Activated T-cell treated with anti-CD3 and anti-CD28 coated beads, Interleukin-2, amount 50 U/mL, for 24 hours (primary cell): ENCODE data around the gene MGAT1.

Experiments
- DNase-seq: peaks from one replicate; pipeline ENCODE4 v3.0.0-alpha.2; 2020
- H3K27ac Mint-ChIP-seq: 2 replicates; pipeline ENCODE4 v1.8.0; 2020; ENCODE audit warnings: mild to moderate bottlenecking, mixed read lengths
- H3K27me3 Mint-ChIP-seq: 2 replicates; pipeline ENCODE4 v1.8.0; 2020; ENCODE audit warnings: mixed read lengths
- H3K36me3 Mint-ChIP-seq: 2 replicates; pipeline ENCODE4 v1.8.0; 2020; ENCODE audit warnings: low read depth, mixed read lengths
- H3K4me1 Mint-ChIP-seq: 2 replicates; pipeline ENCODE4 v1.8.0; 2020; ENCODE audit warnings: low read depth, mixed read lengths
- H3K4me3 Mint-ChIP-seq: 2 replicates; pipeline ENCODE4 v1.8.0; 2020; ENCODE audit warnings: mild to moderate bottlenecking, moderate library complexity, mixed read lengths
- H3K9me3 Mint-ChIP-seq: 2 replicates; pipeline ENCODE4 v1.8.0; 2020; ENCODE audit warnings: mixed read lengths

Gene MGAT1

GRCh38 chr5:180802325-180803180 lies at the start of gene MGAT1:
Gene MGAT1 (minus strand): TSS chr5:180802806. CDS start chr5:180792971, 9,835 bp downstream.
- no peaks in the 10 kb centered on the region for H3K27me3 Mint-ChIP-seq
- no peaks in the 10 kb centered on the region for H3K9me3 Mint-ChIP-seq
- H3K27ac Mint-ChIP-seq: peak within 1 kb of the TSS; percentile 100
- peak within 1 kb of the TSS; percentile 90 for H3K4me3 Mint-ChIP-seq
- H3K4me1 Mint-ChIP-seq: peaks cover 81% of the 10 kb centered on the region
- DNase-seq: peak; percentile 89
- H3K36me3 Mint-ChIP-seq: peaks cover 81% of the 10 kb centered on the region

GRCh38 chr5:180850434-180851078 lies 48.0 kb upstream of the MGAT1 start:
- no peak overlapping the region for H3K4me3 Mint-ChIP-seq
- no peak for DNase-seq
- H3K36me3 Mint-ChIP-seq: peaks cover 99% of the 10 kb centered on the region
- peaks cover 12% of the 10 kb centered on the region for H3K4me1 Mint-ChIP-seq
- H3K27me3 Mint-ChIP-seq: no peaks in the 10 kb centered on the region
- peaks cover 33% of the 10 kb centered on the region for H3K9me3 Mint-ChIP-seq
- H3K27ac Mint-ChIP-seq: no peak overlapping the region

DNA sequence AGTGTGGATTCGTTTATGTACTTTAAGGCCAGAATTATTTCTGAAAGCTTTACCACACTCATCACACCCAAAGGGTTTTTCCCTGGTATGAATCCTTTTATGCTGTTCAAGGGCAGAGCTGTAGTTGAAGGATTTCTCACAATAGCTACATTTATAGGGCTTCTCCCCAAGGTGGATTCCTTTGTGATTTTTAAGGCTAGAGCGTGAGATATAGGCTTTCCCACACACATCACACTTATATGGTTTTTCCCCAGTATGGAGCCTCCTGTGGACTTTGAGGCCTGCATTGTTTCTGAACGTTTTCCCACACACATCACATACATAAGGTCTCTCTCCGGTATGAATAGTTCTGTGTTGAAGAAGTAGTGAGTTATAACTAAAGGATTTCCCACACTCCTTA lies 47.2 kb upstream of the MGAT1 start:
- Mint-ChIP-seq H3K4me3 (no peak overlapping the region), H3K27me3 (no peaks in the 10 kb centered on the region), H3K27ac (no peak overlapping the region), H3K9me3 (peaks cover 33% of the 10 kb centered on the region), H3K36me3 (peaks cover 94% of the 10 kb centered on the region), H3K4me1 (peaks cover 8% of the 10 kb centered on the region)
- DNase-seq: no peak

DNA sequence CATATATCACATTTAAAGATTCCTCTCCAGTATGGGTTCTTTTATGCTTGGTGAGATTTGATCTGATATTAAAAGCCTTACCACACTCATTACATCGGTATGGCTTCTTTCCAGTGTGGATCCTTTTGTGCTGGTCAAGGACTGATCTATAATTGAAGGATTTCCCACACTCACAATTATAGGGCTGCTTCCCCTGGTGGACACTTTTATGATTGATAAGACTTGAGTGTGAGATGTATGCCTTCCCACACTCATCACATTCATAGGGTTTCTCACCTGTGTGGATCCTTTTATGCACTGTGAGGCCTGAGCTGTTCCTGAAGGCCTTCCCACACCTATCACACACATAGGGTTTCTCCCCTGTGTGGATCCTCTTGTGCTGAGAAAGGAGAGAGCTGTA lies 46.3 kb upstream of the MGAT1 start:
- no peak overlapping the region for H3K27ac Mint-ChIP-seq
- peaks cover 33% of the 10 kb centered on the region for H3K9me3 Mint-ChIP-seq
- peaks cover 85% of the 10 kb centered on the region for H3K36me3 Mint-ChIP-seq
- H3K4me3 Mint-ChIP-seq: no peak overlapping the region
- DNase-seq: no peak
- H3K27me3 Mint-ChIP-seq: no peaks in the 10 kb centered on the region
- H3K4me1 Mint-ChIP-seq: peaks cover 8% of the 10 kb centered on the region

DNA sequence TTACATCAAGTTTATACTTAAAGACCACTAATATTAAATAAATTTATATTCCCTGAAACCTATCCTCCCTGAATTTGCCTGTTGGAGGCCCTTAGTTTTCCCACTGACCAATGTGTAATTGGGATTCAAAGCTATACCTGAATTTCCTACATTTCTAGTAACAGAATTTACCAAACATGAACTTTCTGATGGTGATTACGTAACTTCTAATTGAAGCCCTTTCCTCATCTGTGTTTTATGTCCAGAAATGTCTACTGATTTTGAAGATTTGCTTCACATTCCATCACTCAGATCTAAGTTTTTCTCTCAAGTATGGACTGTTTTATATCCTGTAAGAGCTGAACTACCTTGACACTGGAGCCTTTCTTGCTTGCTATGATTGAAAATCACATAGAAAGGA lies 45.7 kb upstream of the MGAT1 start:
- Mint-ChIP-seq H3K4me1 (peaks cover 8% of the 10 kb centered on the region), H3K27me3 (no peaks in the 10 kb centered on the region), H3K4me3 (no peak overlapping the region), H3K27ac (no peak overlapping the region), H3K36me3 (peaks cover 79% of the 10 kb centered on the region), H3K9me3 (peaks cover 33% of the 10 kb centered on the region)
- DNase-seq: no peak

DNA sequence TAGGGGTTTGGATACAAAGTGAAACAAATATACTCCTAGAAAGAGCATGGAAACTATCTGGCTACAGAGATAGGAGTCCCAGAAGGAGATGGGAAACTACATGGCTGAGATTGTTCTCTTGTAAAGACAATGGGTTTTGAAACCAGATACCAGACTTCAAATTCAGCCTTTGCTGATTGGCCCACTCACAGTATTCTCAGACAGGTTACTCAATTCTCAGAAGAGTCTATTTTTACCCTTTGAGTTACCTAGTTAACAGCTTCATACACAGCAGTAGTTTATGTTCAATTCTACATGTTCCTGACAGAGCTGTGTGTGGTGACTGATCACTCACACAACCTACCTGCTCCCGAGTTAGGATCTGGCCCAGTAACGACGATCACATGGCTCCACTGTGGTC lies 44.4 kb upstream of the MGAT1 start:
- peaks cover 72% of the 10 kb centered on the region for H3K36me3 Mint-ChIP-seq
- no peaks in the 10 kb centered on the region for H3K27me3 Mint-ChIP-seq
- H3K9me3 Mint-ChIP-seq: peaks cover 34% of the 10 kb centered on the region
- H3K4me3 Mint-ChIP-seq: no peak overlapping the region
- DNase-seq: no peak
- H3K4me1 Mint-ChIP-seq: no peaks in the 10 kb centered on the region
- H3K27ac Mint-ChIP-seq: no peak overlapping the region

DNA sequence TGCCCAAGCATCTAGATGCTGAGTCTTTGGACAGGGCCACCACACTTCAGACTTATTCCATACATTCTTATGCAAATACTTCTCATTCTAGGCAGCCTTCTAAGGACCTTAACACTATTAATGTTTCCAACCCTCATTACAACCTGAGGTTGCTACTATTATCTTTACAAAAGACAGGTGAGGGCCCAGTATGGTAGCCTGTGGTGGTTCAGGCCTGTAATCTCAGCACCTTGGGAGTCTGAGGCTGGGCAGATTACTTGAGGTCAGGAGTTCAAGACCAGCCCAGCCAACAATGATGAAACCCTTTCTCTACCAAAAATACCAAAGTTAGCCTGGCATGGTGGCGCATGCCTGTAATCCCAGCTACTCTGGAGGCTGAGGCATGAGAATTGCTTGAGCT lies 42.3 kb upstream of the MGAT1 start:
- Mint-ChIP-seq H3K36me3 (peaks cover 52% of the 10 kb centered on the region), H3K9me3 (peaks cover 19% of the 10 kb centered on the region), H3K27me3 (no peaks in the 10 kb centered on the region), H3K27ac (no peak overlapping the region), H3K4me1 (no peaks in the 10 kb centered on the region), H3K4me3 (no peak overlapping the region)
- no peak for DNase-seq

DNA sequence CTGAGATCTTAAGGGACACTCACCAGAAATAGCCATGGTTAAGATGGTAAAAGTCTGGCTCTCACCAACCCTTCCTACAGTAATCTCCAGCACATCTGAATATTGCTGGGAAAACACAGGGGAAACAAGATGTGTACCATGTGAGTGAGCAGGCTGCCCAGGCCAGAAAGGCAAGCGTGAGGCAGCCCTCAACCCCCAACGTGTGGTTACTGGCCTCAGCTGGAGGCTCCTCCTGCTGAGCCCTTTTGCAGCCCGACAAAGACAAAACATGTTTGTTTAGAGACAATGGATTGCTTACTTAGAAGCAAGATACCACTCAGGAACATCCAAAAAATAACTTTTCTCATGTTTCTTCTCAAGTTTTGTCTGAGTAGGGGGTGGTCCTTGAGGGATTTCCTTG lies 41.8 kb upstream of the MGAT1 start:
- Mint-ChIP-seq H3K27ac (no peak overlapping the region), H3K9me3 (peaks cover 18% of the 10 kb centered on the region), H3K36me3 (peaks cover 47% of the 10 kb centered on the region), H3K4me1 (no peaks in the 10 kb centered on the region), H3K4me3 (no peak overlapping the region), H3K27me3 (no peaks in the 10 kb centered on the region)
- DNase-seq: no peak

DNA sequence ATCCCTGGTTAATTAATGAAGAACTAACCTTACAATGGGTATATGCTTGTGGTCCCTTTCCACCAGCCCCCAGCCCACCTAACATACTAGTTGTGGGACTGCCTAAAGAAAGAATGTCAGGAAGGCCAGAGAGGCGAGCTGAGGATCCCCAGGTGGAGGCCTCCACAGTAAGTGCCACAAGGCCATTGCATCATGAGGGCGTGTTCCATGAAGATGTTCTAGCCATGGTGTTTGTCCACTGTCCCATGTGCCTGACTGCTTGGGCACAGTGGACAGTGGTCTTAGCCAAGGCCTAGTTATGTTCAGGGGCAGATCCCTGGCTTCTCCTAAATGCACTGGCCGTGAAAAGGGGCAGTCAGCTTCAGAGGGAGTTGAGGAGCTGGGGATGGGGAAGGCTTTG lies 37.3 kb upstream of the MGAT1 start:
- peaks cover 6% of the 10 kb centered on the region for H3K9me3 Mint-ChIP-seq
- H3K27ac Mint-ChIP-seq: no peak overlapping the region
- H3K36me3 Mint-ChIP-seq: peaks cover 45% of the 10 kb centered on the region
- H3K4me3 Mint-ChIP-seq: no peak overlapping the region
- no peaks in the 10 kb centered on the region for H3K27me3 Mint-ChIP-seq
- peaks cover 10% of the 10 kb centered on the region for H3K4me1 Mint-ChIP-seq
- DNase-seq: no peak

DNA sequence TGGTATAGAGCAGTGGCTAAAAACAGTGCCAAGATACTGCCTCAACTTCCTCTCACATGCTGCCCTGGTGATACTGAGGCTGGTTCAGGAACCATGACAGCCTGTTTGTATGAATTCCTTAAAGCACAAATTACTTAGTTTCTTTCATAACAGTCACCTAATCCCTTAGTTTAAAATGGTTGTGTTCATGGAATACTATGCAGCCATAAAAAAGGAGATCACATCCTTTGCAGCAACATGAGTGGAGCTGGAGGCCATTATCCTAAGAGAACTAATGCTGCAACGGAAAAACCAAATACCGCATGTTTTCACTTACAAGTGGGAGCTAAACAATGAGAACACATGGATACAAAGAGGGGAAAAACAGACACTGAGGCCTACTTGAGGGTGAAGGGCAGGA lies 36.6 kb upstream of the MGAT1 start:
- Mint-ChIP-seq H3K27me3 (no peaks in the 10 kb centered on the region), H3K4me1 (peaks cover 17% of the 10 kb centered on the region), H3K36me3 (peaks cover 52% of the 10 kb centered on the region), H3K9me3 (peaks cover 6% of the 10 kb centered on the region), H3K4me3 (no peak overlapping the region), H3K27ac (no peak overlapping the region)
- no peak for DNase-seq

DNA sequence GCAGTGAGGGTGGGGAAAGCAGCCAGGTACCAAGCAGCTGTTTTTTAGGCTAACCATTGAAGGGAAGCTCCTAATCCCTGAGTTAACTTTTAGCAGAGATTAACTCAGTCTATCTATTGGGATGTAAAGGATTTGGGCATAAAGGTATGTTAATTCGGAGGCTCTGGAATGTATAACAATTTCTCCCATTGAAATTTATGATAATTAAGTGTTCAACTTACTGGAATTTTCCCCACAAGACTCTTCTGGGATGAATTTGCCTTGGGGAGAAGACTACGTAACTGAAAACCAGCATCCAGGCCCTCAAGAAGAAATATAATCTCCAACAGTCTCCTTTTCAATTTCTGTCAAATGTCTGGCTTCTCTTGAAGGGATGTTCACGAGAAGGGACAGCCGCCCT lies 34.9 kb upstream of the MGAT1 start:
- Mint-ChIP-seq H3K27ac (peak overlapping the region; percentile 14), H3K36me3 (peaks cover 60% of the 10 kb centered on the region), H3K4me1 (peaks cover 33% of the 10 kb centered on the region), H3K4me3 (no peak overlapping the region), H3K9me3 (peaks cover 6% of the 10 kb centered on the region), H3K27me3 (no peaks in the 10 kb centered on the region)
- no peak for DNase-seq

- Mint-ChIP-seq H3K36me3 (peaks cover 73% of the 10 kb centered on the region), H3K4me1 (peaks cover 53% of the 10 kb centered on the region), H3K4me3 (peak overlapping the region; percentile 97), H3K27me3 (no peaks in the 10 kb centered on the region), H3K27ac (peak overlapping the region; percentile 98), H3K9me3 (peaks cover 2% of the 10 kb centered on the region)
- DNase-seq: peak; percentile 61
Observed at GRCh38 chr5:180832638-180833068, 30.0 kb upstream of the MGAT1 start.

DNA sequence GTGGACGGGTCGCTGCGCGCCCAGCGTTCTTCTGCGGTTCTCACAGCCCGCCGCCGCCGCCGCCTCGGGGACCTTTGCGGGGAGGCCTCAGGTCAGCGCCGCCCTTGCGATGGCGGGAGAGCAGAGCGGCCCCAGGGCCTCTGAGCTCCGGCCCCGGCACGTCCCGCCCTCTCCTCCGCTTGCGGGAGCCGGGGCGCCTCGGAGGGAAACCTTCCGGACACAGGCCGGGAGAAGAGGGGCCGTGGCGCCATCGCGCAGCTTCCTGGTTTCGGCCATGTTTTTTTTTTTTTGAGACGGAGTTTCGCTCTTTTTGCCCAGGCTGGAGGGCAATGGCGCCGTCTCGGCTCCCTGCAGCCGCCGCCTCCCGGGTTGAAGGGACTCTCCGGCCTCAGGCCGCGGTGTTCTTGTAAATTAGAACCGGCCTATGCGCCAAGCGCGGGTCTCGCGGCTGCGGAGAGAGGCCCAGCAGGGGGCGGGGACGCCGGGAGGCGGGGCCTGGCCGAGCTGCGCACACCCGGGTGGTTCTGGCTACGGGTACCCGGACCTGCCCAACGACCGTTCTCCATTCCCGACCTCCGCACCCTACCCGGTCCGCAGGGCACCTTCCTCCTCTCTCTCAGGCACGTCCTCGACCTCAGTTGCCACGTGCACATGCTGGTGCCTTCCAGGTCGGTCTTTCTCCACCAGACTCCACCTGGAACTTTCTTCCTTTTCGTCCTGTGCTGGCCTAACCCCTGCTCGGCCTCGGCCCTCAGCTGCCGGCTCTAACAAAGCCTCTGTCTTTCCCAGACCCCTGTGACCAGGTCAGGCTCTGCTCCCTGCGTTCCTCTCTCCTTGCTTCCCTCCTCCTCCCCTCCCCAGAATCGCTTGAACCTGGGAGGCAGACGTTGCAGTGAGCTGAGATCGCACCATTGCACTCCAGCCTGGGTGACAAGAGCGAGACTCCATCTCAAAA lies 28.8 kb upstream of the MGAT1 start:
- peak overlapping the region; percentile 98 for H3K27ac Mint-ChIP-seq
- peak; percentile 90 for DNase-seq
- no peaks in the 10 kb centered on the region for H3K27me3 Mint-ChIP-seq
- H3K4me1 Mint-ChIP-seq: peaks cover 61% of the 10 kb centered on the region
- peaks cover 2% of the 10 kb centered on the region for H3K9me3 Mint-ChIP-seq
- H3K4me3 Mint-ChIP-seq: peak overlapping the region; percentile 97
- H3K36me3 Mint-ChIP-seq: peaks cover 63% of the 10 kb centered on the region
